Measurements from ENCODE around the gene GTF3C5. TPM values are rescaled to one million over a fixed set of nuclear protein-coding genes. Genes with fewer than 3 reads are reported as not detected.
"Not testable (repeated sequence)": the region's sequence is repeated elsewhere in the genome, so short reads cannot be mapped to it uniquely, and the experiment has no call there.

The GTF3C5 gene
- 27.6 TPM for total RNA-seq
- long read RNA-seq, transcript GTF3C5-202 (11 exons, 2,406 nt) = major isoform, 10 of 37 reads
- long read RNA-seq, partial matches to known transcripts = 22 of 37 reads
- long read RNA-seq, other reads (novel, unspliced or antisense) = 5 of 37 reads

GRCh38 chr9:133030317-133031129 lies at the start of gene GTF3C5:
Gene GTF3C5, plus strand, starts transcription at chr9:133030997. Its CDS starts 15 bp downstream, at chr9:133031012.
- DNase-seq (ENCODE audit: low spot score) = peak; percentile 96

GRCh38 chr9:132982458-132982857 lies 48.3 kb upstream of the GTF3C5 start:
- intact Hi-C loops (cut with DNase I) = no loop called here
- no peak for DNase-seq (ENCODE audit: low spot score)

More at GRCh38 chr9:133030317-133031129, at the start of gene GTF3C5:
- intact Hi-C loops (cut with DNase I) = loop anchor here (5.0 to 10.0 kb wide), 2 partner anchors 117 to 444 kb away; partner anchors contain the start of gene SLC2A6

- intact Hi-C loops (cut with DNase I) = no loop called here
- no peak for DNase-seq (ENCODE audit: low spot score)
Observed at GRCh38 chr9:132983491-132984201, 47.2 kb upstream of the GTF3C5 start.

GRCh38 chr9:132984202-132985070 lies 46.4 kb upstream of the GTF3C5 start:
- intact Hi-C loops (cut with DNase I) = no loop called here
- no peak for DNase-seq (ENCODE audit: low spot score)

- no peak for DNase-seq (ENCODE audit: low spot score)
- intact Hi-C loops (cut with DNase I) = no loop called here
Observed at GRCh38 chr9:132985071-132985350, 45.8 kb upstream of the GTF3C5 start.

GRCh38 chr9:132985489-132985888 lies 45.3 kb upstream of the GTF3C5 start:
- no peak for DNase-seq (ENCODE audit: low spot score)
- intact Hi-C loops (cut with DNase I) = no loop called here

- DNase-seq (ENCODE audit: low spot score) = no peak
- intact Hi-C loops (cut with DNase I) = no loop called here
Observed at GRCh38 chr9:132986114-132986513, 44.7 kb upstream of the GTF3C5 start.

GRCh38 chr9:132986640-132987620 lies 43.9 kb upstream of the GTF3C5 start:
- intact Hi-C loops (cut with DNase I) = no loop called here
- no peak for DNase-seq (ENCODE audit: low spot score)

- intact Hi-C loops (cut with DNase I) = no loop called here
Observed at GRCh38 chr9:132988244-132989013, 42.4 kb upstream of the GTF3C5 start.

GRCh38 chr9:132989014-132989310 lies 41.8 kb upstream of the GTF3C5 start:
- no peak for DNase-seq (ENCODE audit: low spot score)
- intact Hi-C loops (cut with DNase I) = no loop called here

More at GRCh38 chr9:132988244-132989013, 42.4 kb upstream of the GTF3C5 start:
- DNase-seq (ENCODE audit: low spot score) = no peak

- no peak for DNase-seq (ENCODE audit: low spot score)
- intact Hi-C loops (cut with DNase I) = no loop called here
Observed at GRCh38 chr9:132989414-132989996, 41.3 kb upstream of the GTF3C5 start.

GRCh38 chr9:132989998-132990557 lies 40.7 kb upstream of the GTF3C5 start:
- intact Hi-C loops (cut with DNase I) = not testable (repeated sequence)

GRCh38 chr9:132990781-132991180 lies 40.0 kb upstream of the GTF3C5 start:
- intact Hi-C loops (cut with DNase I) = no loop called here

More at GRCh38 chr9:132989998-132990557, 40.7 kb upstream of the GTF3C5 start:
- DNase-seq (ENCODE audit: low spot score) = not testable (repeated sequence)

GRCh38 chr9:132991351-132992300 lies 39.2 kb upstream of the GTF3C5 start:
- no peak for DNase-seq (ENCODE audit: low spot score)
- intact Hi-C loops (cut with DNase I) = no loop called here

More at GRCh38 chr9:132990781-132991180, 40.0 kb upstream of the GTF3C5 start:
- DNase-seq (ENCODE audit: low spot score) = no peak

GRCh38 chr9:132993511-132993939 lies 37.3 kb upstream of the GTF3C5 start:
- no peak for DNase-seq (ENCODE audit: low spot score)
- intact Hi-C loops (cut with DNase I) = no loop called here

All from cardiac septum (tissue), 1 donor.